Gastroesophageal sphincter (tissue), 3 donors: Measurements from ENCODE around the gene PCDH9.

Experiments
- EP300 ChIP-seq: sonication (generic); formaldehyde crosslinking; IDR thresholded peaks from one replicate; pipeline ENCODE4 v1.6.1; 2017; ENCODE audit warnings: antibody characterized with exemption, mild to moderate bottlenecking
- POLR2A ChIP-seq, 2 donors: fragments of 450-650 bp; IDR thresholded peaks; one replicate each; pipeline ENCODE4 v1.6.1; 2017; ENCODE audit warnings: antibody characterized with exemption in 2 of 2, mild to moderate bottlenecking in 2 of 2, moderate library complexity in 1 of 2
- POLR2AphosphoS5 ChIP-seq: sonication (generic); formaldehyde crosslinking; IDR thresholded peaks from one replicate; pipeline ENCODE4 v1.6.1; 2017; ENCODE audit warnings: antibody characterized with exemption
- TF ChIP-seq, protein P1 (sequence below), 4 experiments: fragments of 200-600 bp in 2 of 4; fragments of 450-650 bp in 2 of 4; sonication (generic) in 1 of 4; IDR thresholded peaks; one replicate each; pipeline ENCODE4 v1.5.1; 2017 to 2019; ENCODE audit warnings: antibody characterized with exemption in 4 of 4, mild to moderate bottlenecking in 2 of 4, moderate library complexity in 2 of 4

DNA sequence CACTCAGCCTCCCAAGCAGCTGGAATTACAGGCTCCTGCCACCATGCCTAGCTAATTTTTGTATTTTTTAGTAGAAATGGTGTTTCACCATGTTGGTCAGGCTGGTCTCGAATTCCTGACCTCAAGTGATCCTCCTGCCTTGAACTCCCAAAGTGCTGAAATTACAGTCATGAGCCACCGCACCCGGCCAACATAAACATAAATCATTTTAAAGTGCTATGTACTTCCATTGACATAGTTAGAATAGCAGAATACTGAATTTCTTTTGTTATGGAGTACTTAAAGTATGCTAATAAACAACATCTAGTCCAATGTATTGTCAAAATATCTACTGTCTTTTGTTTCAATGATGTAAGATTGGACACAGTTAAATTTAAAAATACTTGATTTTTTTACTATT is 539.0 kb downstream of the PCDH9 start:
- TF ChIP-seq, protein P1, sequence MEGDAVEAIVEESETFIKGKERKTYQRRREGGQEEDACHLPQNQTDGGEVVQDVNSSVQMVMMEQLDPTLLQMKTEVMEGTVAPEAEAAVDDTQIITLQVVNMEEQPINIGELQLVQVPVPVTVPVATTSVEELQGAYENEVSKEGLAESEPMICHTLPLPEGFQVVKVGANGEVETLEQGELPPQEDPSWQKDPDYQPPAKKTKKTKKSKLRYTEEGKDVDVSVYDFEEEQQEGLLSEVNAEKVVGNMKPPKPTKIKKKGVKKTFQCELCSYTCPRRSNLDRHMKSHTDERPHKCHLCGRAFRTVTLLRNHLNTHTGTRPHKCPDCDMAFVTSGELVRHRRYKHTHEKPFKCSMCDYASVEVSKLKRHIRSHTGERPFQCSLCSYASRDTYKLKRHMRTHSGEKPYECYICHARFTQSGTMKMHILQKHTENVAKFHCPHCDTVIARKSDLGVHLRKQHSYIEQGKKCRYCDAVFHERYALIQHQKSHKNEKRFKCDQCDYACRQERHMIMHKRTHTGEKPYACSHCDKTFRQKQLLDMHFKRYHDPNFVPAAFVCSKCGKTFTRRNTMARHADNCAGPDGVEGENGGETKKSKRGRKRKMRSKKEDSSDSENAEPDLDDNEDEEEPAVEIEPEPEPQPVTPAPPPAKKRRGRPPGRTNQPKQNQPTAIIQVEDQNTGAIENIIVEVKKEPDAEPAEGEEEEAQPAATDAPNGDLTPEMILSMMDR (IDR thresholded peaks at IDR 0.05), result no peak
- TF ChIP-seq POLR2A (IDR thresholded peaks at IDR 0.05), result no peak
- no peak for TF ChIP-seq EP300
- no peak for TF ChIP-seq POLR2AphosphoS5
